ENCODE measurements around the gene MRPS34. TPM values are rescaled to one million over a fixed set of nuclear protein-coding genes. Genes with fewer than 3 reads are reported as not detected.

Gene MRPS34
- total RNA-seq, 1 donor from 2014 or later = 58.0 TPM

GRCh38 chr16:1745181-1745899 lies 27.6 kb downstream of the MRPS34 start:
- H3K27ac ChIP-seq = no peak overlapping the region
- no peaks in the 10 kb centered on the region for H3K4me1 ChIP-seq
- intact Hi-C loops (cut with DNase I) = no loop called here
- ATAC-seq = no peak
- H3K27me3 ChIP-seq (ENCODE audit: low read depth) = no peaks in the 10 kb centered on the region
- no peak overlapping the region for H3K4me3 ChIP-seq
- no peaks in the 10 kb centered on the region for H3K9me3 ChIP-seq
- TF ChIP-seq, protein P1, sequence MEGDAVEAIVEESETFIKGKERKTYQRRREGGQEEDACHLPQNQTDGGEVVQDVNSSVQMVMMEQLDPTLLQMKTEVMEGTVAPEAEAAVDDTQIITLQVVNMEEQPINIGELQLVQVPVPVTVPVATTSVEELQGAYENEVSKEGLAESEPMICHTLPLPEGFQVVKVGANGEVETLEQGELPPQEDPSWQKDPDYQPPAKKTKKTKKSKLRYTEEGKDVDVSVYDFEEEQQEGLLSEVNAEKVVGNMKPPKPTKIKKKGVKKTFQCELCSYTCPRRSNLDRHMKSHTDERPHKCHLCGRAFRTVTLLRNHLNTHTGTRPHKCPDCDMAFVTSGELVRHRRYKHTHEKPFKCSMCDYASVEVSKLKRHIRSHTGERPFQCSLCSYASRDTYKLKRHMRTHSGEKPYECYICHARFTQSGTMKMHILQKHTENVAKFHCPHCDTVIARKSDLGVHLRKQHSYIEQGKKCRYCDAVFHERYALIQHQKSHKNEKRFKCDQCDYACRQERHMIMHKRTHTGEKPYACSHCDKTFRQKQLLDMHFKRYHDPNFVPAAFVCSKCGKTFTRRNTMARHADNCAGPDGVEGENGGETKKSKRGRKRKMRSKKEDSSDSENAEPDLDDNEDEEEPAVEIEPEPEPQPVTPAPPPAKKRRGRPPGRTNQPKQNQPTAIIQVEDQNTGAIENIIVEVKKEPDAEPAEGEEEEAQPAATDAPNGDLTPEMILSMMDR (IDR thresholded peaks at IDR 0.05) = no peak
- H3K36me3 ChIP-seq = peaks cover 92% of the 10 kb centered on the region
- DNase-seq = no peak

- no peak overlapping the region for H3K4me3 ChIP-seq
- H3K9me3 ChIP-seq = no peaks in the 10 kb centered on the region
- intact Hi-C loops (cut with DNase I) = no loop called here
- no peaks in the 10 kb centered on the region for H3K4me1 ChIP-seq
- peaks cover 84% of the 10 kb centered on the region for H3K36me3 ChIP-seq
- TF ChIP-seq, protein P1 (IDR thresholded peaks at IDR 0.05) = no peak
- H3K27me3 ChIP-seq (ENCODE audit: low read depth) = no peaks in the 10 kb centered on the region
- no peak overlapping the region for H3K27ac ChIP-seq
- no peak for DNase-seq
- ATAC-seq = no peak
Observed at GRCh38 chr16:1744338-1744840, 28.5 kb downstream of the MRPS34 start.

DNA sequence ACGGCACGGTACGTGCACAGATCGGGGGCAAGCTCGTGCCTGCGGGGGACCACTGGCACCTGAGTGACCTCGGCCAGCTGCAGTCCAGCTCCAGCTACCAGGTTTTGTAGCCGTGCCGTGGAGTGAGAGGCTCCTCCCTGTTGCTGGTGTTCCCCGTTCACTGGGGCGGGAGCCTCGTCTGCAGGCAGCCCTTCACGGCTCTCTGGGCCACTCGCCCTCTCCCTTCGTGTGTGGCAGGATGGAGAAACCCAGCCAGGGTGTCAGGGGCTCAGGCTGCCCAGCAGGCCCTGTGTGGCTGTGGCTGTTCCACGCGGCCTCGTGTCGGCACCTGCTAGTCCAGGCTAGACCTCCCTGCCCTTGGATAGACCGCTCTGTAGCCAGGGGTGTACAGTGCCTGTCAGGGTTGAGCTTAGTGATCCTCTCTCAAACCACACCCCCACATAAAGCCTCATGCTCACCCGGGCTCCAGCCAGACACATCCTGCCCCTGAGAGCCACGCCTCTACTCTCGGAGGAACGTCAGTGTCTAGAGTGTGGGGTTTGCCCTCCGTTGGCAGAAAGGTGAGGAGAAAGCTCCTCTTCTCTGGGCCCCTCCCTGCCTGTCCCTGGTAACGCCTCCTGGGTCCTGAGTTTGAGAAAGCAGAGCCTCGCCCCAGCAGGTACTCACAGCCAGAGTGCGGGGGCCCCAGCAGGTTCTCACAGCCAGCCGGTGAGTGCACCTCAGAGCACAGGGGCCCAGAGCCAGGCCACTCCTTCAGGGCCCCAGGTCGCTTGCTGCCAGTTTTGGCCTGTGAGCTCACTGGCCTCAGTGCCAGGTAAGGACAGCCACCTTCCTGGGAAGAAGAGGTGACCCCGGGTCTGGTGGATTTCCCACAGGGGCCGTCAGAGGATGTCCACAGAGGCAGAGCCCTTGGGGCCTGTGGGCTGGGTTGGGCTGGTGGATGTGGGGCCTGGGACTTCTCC lies 29.3 kb downstream of the MRPS34 start:
- TF ChIP-seq, protein P1 (IDR thresholded peaks at IDR 0.05) = no peak
- intact Hi-C loops (cut with DNase I) = no loop called here
- no peaks in the 10 kb centered on the region for H3K4me1 ChIP-seq
- no peaks in the 10 kb centered on the region for H3K9me3 ChIP-seq
- DNase-seq (no peak), ATAC-seq (no peak)
- H3K27me3 ChIP-seq (ENCODE audit: low read depth) = no peaks in the 10 kb centered on the region
- no peak overlapping the region for H3K27ac ChIP-seq
- no peak overlapping the region for H3K4me3 ChIP-seq
- peaks cover 76% of the 10 kb centered on the region for H3K36me3 ChIP-seq

- Histone ChIP-seq H3K4me1 (no peaks in the 10 kb centered on the region), H3K36me3 (peaks cover 56% of the 10 kb centered on the region), H3K9me3 (no peaks in the 10 kb centered on the region), H3K27me3 (ENCODE audit: low read depth) (no peaks in the 10 kb centered on the region), H3K4me3 (no peak overlapping the region), H3K27ac (no peak overlapping the region)
- ATAC-seq (peak in 1 of 2 donors; percentile 19), DNase-seq (no peak)
- TF ChIP-seq, protein P1 (IDR thresholded peaks at IDR 0.05) = no peak
- intact Hi-C loops (cut with DNase I) = no loop called here
Observed at GRCh38 chr16:1741553-1742165, 31.3 kb downstream of the MRPS34 start.

- no peaks in the 10 kb centered on the region for H3K9me3 ChIP-seq
- DNase-seq = no peak
- H3K4me3 ChIP-seq = no peak overlapping the region
- peaks cover 49% of the 10 kb centered on the region for H3K36me3 ChIP-seq
- TF ChIP-seq, protein P1 (IDR thresholded peaks at IDR 0.05) = no peak
- no peaks in the 10 kb centered on the region for H3K27me3 ChIP-seq (ENCODE audit: low read depth)
- intact Hi-C loops (cut with DNase I) = no loop called here
- no peaks in the 10 kb centered on the region for H3K4me1 ChIP-seq
- peak in 1 of 2 donors; percentile 14 for ATAC-seq
- H3K27ac ChIP-seq = no peak overlapping the region
Observed at GRCh38 chr16:1740781-1741490, 32.0 kb downstream of the MRPS34 start.
